HepG2 (cell line): Measurements from ENCODE around the gene HILPDA. TPM values are rescaled to one million over a fixed set of nuclear protein-coding genes. Genes with fewer than 3 reads are reported as not detected.
A peak's percentile ranks its signal among the peaks of the same experiment; 100 is the strongest.

Source experiments
- AKAP8 ChIP-seq: sonication (generic); formaldehyde crosslinking; IDR thresholded peaks from 2 replicates; pipeline ENCODE4 v1.5.1; 2020; ENCODE audit warnings: mild to moderate bottlenecking, missing genetic modification reagents
- CCAR2 ChIP-seq: fragments of 200-400 bp; formaldehyde crosslinking; optimal IDR thresholded peaks from 2 replicates; pipeline ENCODE3; 2018; ENCODE audit warnings: low read depth, mild to moderate bottlenecking, low read length, moderate library complexity
- FIP1L1 ChIP-seq: fragments of 200-400 bp; formaldehyde crosslinking; IDR thresholded peaks from 2 replicates; pipeline ENCODE4 v1.6.1; 2018; ENCODE audit warnings: low read depth, mild to moderate bottlenecking, low read length, moderate library complexity, borderline replicate concordance; ENCODE audit not compliant: insufficient read depth
- GABPB1 ChIP-seq: IDR thresholded peaks from 2 replicates; pipeline ENCODE4 v1.6.1; 2016; ENCODE audit warnings: mild to moderate bottlenecking, missing genetic modification reagents, moderate library complexity, missing compliant biosample characterization
- GPN1 ChIP-seq: sonication (generic); formaldehyde crosslinking; IDR thresholded peaks from 2 replicates; pipeline ENCODE4 v1.5.1; 2020; ENCODE audit warnings: missing genetic modification reagents, borderline replicate concordance
- HIVEP1 ChIP-seq: sonication (generic); formaldehyde crosslinking; IDR thresholded peaks from 2 replicates; pipeline ENCODE4 v1.4.0; 2020; ENCODE audit warnings: mild to moderate bottlenecking, missing genetic modification reagents
- IRX3 ChIP-seq: sonication (generic); formaldehyde crosslinking; IDR thresholded peaks from 2 replicates; pipeline ENCODE4 v1.8.1; 2023; ENCODE audit warnings: mild to moderate bottlenecking, low read depth, missing genetic modification reagents, borderline replicate concordance
- MXI1 ChIP-seq: IDR thresholded peaks from 3 replicates; pipeline ENCODE4 v1.6.1; 2012; ENCODE audit warnings: low read depth, low read length, inconsistent platforms, borderline replicate concordance
- PHF8 ChIP-seq: sonication (generic); formaldehyde crosslinking; IDR thresholded peaks from 2 replicates; pipeline ENCODE4 v1.5.0; 2020; ENCODE audit warnings: missing genetic modification reagents
- PRPF4 ChIP-seq: fragments of 200-400 bp; formaldehyde crosslinking; IDR thresholded peaks from 2 replicates; pipeline ENCODE4 v1.6.1; 2016; ENCODE audit warnings: low read length, low read depth; ENCODE audit not compliant: poor library complexity, severe bottlenecking
- RAD21 ChIP-seq: fragments of 450-650 bp; formaldehyde crosslinking; IDR thresholded peaks from 2 replicates; pipeline ENCODE4 v1.5.0; 2020; ENCODE audit warnings: mild to moderate bottlenecking
- TCF7L2 ChIP-seq: IDR thresholded peaks from 2 replicates; pipeline ENCODE4 v1.6.1; 2011; ENCODE audit warnings: mild to moderate bottlenecking, low read depth, low read length, moderate library complexity
- TFDP1 ChIP-seq: IDR thresholded peaks from 2 replicates; pipeline ENCODE4 v1.6.1; 2016; ENCODE audit warnings: missing compliant biosample characterization, missing genetic modification reagents, borderline replicate concordance
- ZNF431 ChIP-seq: sonication (generic); formaldehyde crosslinking; IDR thresholded peaks from 2 replicates; pipeline ENCODE4 v1.9.0; 2022; ENCODE audit warnings: missing genetic modification reagents, low read depth, mild to moderate bottlenecking, borderline replicate concordance
- ZNF512B ChIP-seq: sonication (generic); formaldehyde crosslinking; IDR thresholded peaks from 2 replicates; pipeline ENCODE4 v1.5.1; 2020; ENCODE audit warnings: missing genetic modification reagents, mild to moderate bottlenecking, borderline replicate concordance
- ZNF577 ChIP-seq: sonication (generic); formaldehyde crosslinking; IDR thresholded peaks from 2 replicates; pipeline ENCODE4 v1.4.0; 2020; ENCODE audit warnings: mild to moderate bottlenecking, low read depth, missing genetic modification reagents, borderline replicate concordance
- ZNF644 ChIP-seq: IDR thresholded peaks from 2 replicates; pipeline ENCODE4 v1.6.1; 2016; ENCODE audit warnings: low read depth
- ZNF773 ChIP-seq: sonication (generic); formaldehyde crosslinking; IDR thresholded peaks from 2 replicates; pipeline ENCODE4 v1.4.0; 2020; ENCODE audit warnings: missing genetic modification reagents, borderline replicate concordance
- ZNF775 ChIP-seq: sonication (generic); formaldehyde crosslinking; IDR thresholded peaks from 2 replicates; pipeline ENCODE4 v1.4.0; 2020; ENCODE audit warnings: missing genetic modification reagents, mild to moderate bottlenecking, moderate library complexity, borderline replicate concordance
- ZNF784 ChIP-seq: sonication (generic); formaldehyde crosslinking; IDR thresholded peaks from 2 replicates; pipeline ENCODE4 v1.5.1; 2020; ENCODE audit warnings: missing genetic modification reagents, mild to moderate bottlenecking, borderline replicate concordance
- ZNF788 ChIP-seq: sonication (generic); formaldehyde crosslinking; IDR thresholded peaks from 2 replicates; pipeline ENCODE4 v1.5.0; 2020; ENCODE audit warnings: mild to moderate bottlenecking, missing genetic modification reagents, borderline replicate concordance
- ZSCAN21 ChIP-seq: sonication (generic); formaldehyde crosslinking; IDR thresholded peaks from 2 replicates; pipeline ENCODE4 v1.8.0; 2022; ENCODE audit warnings: mild to moderate bottlenecking, missing genetic modification reagents, moderate library complexity, borderline replicate concordance
- polyA plus RNA-seq, 8 experiments: library from polyadenylated mRNA; depleted of rRNA in 3 of 8; stranded (reverse) in 7 of 8; unstranded in 1 of 8; fragments of >200 nt; fragmentation: Illumina TruSeq in 4 of 8; extraction: Trizol in 4 of 8; gene quantifications; 2 replicates each; pipeline versions ENCODE4 v1.2.1 to v1.2.3, GENCODE V29; 2011 to 2016; ENCODE audit warnings: low read depth in 4 of 8, missing spikeins in 1 of 8, mixed read lengths in 1 of 8; ENCODE audit not compliant: insufficient read depth in 1 of 8
- total RNA-seq, 5 experiments: library from RNA; depleted of rRNA; stranded (reverse); fragments of >200 nt; fragmentation: Illumina TruSeq; extraction: Trizol; gene quantifications; 2 replicates each; pipeline ENCODE4 v1.2.3, GENCODE V29; 2016; ENCODE audit warnings: low read depth in 1 of 5

The HILPDA gene
- total and polyA plus RNA-seq, 2 of the 13 experiments (the other 11 are each of a cell fraction or from before 2014, with no cell fraction given), result 11.1 to 44.0 TPM

- no peak; the same call in 1 of the 2 replicates for TF ChIP-seq TFDP1 (CRISPR knock-in tag)
- peak; percentile 16; the same call in 1 of the 2 replicates for TF ChIP-seq RAD21
- TF ChIP-seq ZNF773 (CRISPR knock-in tag), result 0 out of 2 replicates have a peak, but pooled peaks have one; percentile 38
- no peak for TF ChIP-seq ZNF577 (CRISPR knock-in tag)
- TF ChIP-seq FIP1L1, result no peak
- TF ChIP-seq TCF7L2, result no peak
- TF ChIP-seq ZNF788 (CRISPR knock-in tag), result peak; percentile 46; the same call in 1 of the 2 replicates
- no peak for TF ChIP-seq HIVEP1 (CRISPR knock-in tag)
- no peak for TF ChIP-seq ZNF512B (CRISPR knock-in tag)
- TF ChIP-seq ZSCAN21 (CRISPR knock-in tag), result peak; percentile 36; the same call in 1 of the 2 replicates
- TF ChIP-seq PHF8 (CRISPR knock-in tag), result peak; percentile 77
- TF ChIP-seq PRPF4, result no peak
- TF ChIP-seq ZNF431 (CRISPR knock-in tag), result no peak
- TF ChIP-seq AKAP8 (CRISPR knock-in tag), result peak; percentile 43; the same call in 1 of the 2 replicates
- TF ChIP-seq CCAR2, result no peak
- TF ChIP-seq MXI1, result peak; percentile 29; the same call in 1 of the 3 replicates
- TF ChIP-seq IRX3 (CRISPR knock-in tag), result no peak
- no peak for TF ChIP-seq GPN1 (CRISPR knock-in tag)
- TF ChIP-seq ZNF784 (CRISPR knock-in tag), result 0 out of 2 replicates have a peak, but pooled peaks have one; percentile 43
- no peak for TF ChIP-seq ZNF775 (CRISPR knock-in tag)
- TF ChIP-seq GABPB1 (CRISPR knock-in tag), result peak; percentile 34; the same call in 1 of the 2 replicates
- TF ChIP-seq ZNF644 (CRISPR knock-in tag), result no peak
Observed at GRCh38 chr7:128409596-128410450, 45.9 kb upstream of the HILPDA start, which contains the start of gene IMPDH1 (continued).
